ENCODE data around the gene NUP153. TPM values are rescaled to one million over a fixed set of nuclear protein-coding genes. Genes with fewer than 3 reads are reported as not detected.
A peak's percentile ranks its signal among the peaks of the same experiment; 100 is the strongest.
"Not testable (repeated sequence)": the region's sequence is repeated elsewhere in the genome, so short reads cannot be mapped to it uniquely, and the experiment has no call there.

NUP153 gene
- total RNA-seq (2022) (36.3 and 36.4 TPM in 2 replicates), Bru-seq, nascent RNA (percentile 91 among the genes with signal in this experiment), BruChase-seq, experiment 1, labeled RNA remaining after a 6-hour chase (percentile 81 among the genes with signal in this experiment), BruChase-seq, experiment 2, labeled RNA remaining after a 2-hour chase (percentile 89 among the genes with signal in this experiment)
- long read RNA-seq, full-length matches to known transcripts, result 5 of 7 reads
- long read RNA-seq, partial matches to known transcripts, result 1 of 7 reads
- long read RNA-seq, other reads (novel, unspliced or antisense), result 1 of 7 reads

GRCh38 chr6:17706580-17707370, at the start of gene NUP153:
Gene NUP153 (minus strand): TSS chr6:17706925. CDS start chr6:17706387, 538 bp downstream.
- DNase-seq, result peak; percentile 95
- no TSS peak for BruUV-seq (replicated peaks)
- Mint-ChIP-seq H3K4me1 (ENCODE audit: low read depth, unreplicated experiment) (no peaks in the 10 kb centered on the region), H3K36me3 (ENCODE audit: insufficient read depth, unreplicated experiment) (peaks cover 20% of the 10 kb centered on the region), H3K27ac (ENCODE audit: unreplicated experiment) (peak within 1 kb of the TSS; percentile 91), H3K9me3 (ENCODE audit: low read depth, unreplicated experiment) (no peaks in the 10 kb centered on the region), H3K27me3 (ENCODE audit: unreplicated experiment) (no peaks in the 10 kb centered on the region), H3K4me3 (ENCODE audit: low read depth, unreplicated experiment) (peak within 1 kb of the TSS; percentile 73)
- CTCF ChIA-PET, result interaction anchor here (0.6 kb wide), 2 partner anchors 12 to 35 kb away, joined by 3 to 4 read pairs; no protein-coding TSS in a partner anchor
- TF ChIP-seq CTCF (IDR thresholded peaks at IDR 0.05; ENCODE audit: unreplicated experiment), result no peak
- intact Hi-C loops (cut with micrococcal nuclease; ENCODE audit: unreplicated experiment), result no loop called here

GRCh38 chr6:17754254-17754653, 47.5 kb upstream of the NUP153 start:
- no peak for DNase-seq
- Mint-ChIP-seq H3K4me1 (ENCODE audit: low read depth, unreplicated experiment) (no peaks in the 10 kb centered on the region), H3K4me3 (ENCODE audit: low read depth, unreplicated experiment) (no peak overlapping the region), H3K36me3 (ENCODE audit: insufficient read depth, unreplicated experiment) (peaks cover 5% of the 10 kb centered on the region), H3K9me3 (ENCODE audit: low read depth, unreplicated experiment) (no peaks in the 10 kb centered on the region), H3K27ac (ENCODE audit: unreplicated experiment) (no peak overlapping the region), H3K27me3 (ENCODE audit: unreplicated experiment) (no peaks in the 10 kb centered on the region)
- no TSS peak for BruUV-seq (replicated peaks)
- CTCF ChIA-PET, result no interaction called here
- TF ChIP-seq CTCF (IDR thresholded peaks at IDR 0.05; ENCODE audit: unreplicated experiment), result no peak
- intact Hi-C loops (cut with micrococcal nuclease; ENCODE audit: unreplicated experiment), result no loop called here

- BruUV-seq (replicated peaks); H3K4me1 Mint-ChIP-seq (ENCODE audit: low read depth, unreplicated experiment); H3K4me3 Mint-ChIP-seq (ENCODE audit: low read depth, unreplicated experiment); H3K36me3 Mint-ChIP-seq (ENCODE audit: insufficient read depth, unreplicated experiment); H3K27me3 Mint-ChIP-seq (ENCODE audit: unreplicated experiment); intact Hi-C loops (cut with micrococcal nuclease; ENCODE audit: unreplicated experiment); H3K27ac Mint-ChIP-seq (ENCODE audit: unreplicated experiment); H3K9me3 Mint-ChIP-seq (ENCODE audit: low read depth, unreplicated experiment); DNase-seq: not testable (repeated sequence)
- CTCF ChIA-PET, result interaction anchor here (0.7 kb wide), 1 partner anchor 20 kb away, joined by 5 read pairs; no protein-coding TSS in a partner anchor
Observed at GRCh38 chr6:17745324-17745723, 38.6 kb upstream of the NUP153 start.

- H3K4me3 Mint-ChIP-seq (ENCODE audit: low read depth, unreplicated experiment); H3K27me3 Mint-ChIP-seq (ENCODE audit: unreplicated experiment); BruUV-seq (replicated peaks); intact Hi-C loops (cut with micrococcal nuclease; ENCODE audit: unreplicated experiment); H3K27ac Mint-ChIP-seq (ENCODE audit: unreplicated experiment); H3K4me1 Mint-ChIP-seq (ENCODE audit: low read depth, unreplicated experiment); H3K36me3 Mint-ChIP-seq (ENCODE audit: insufficient read depth, unreplicated experiment); DNase-seq; H3K9me3 Mint-ChIP-seq (ENCODE audit: low read depth, unreplicated experiment): not testable (repeated sequence)
- CTCF ChIA-PET, result interaction anchor here (0.7 kb wide), 1 partner anchor 20 kb away, joined by 5 read pairs; no protein-coding TSS in a partner anchor
Observed at GRCh38 chr6:17744757-17745308, 38.1 kb upstream of the NUP153 start.

- Mint-ChIP-seq H3K27ac (ENCODE audit: unreplicated experiment) (no peak overlapping the region), H3K4me1 (ENCODE audit: low read depth, unreplicated experiment) (no peaks in the 10 kb centered on the region), H3K4me3 (ENCODE audit: low read depth, unreplicated experiment) (no peak overlapping the region), H3K27me3 (ENCODE audit: unreplicated experiment) (no peaks in the 10 kb centered on the region), H3K9me3 (ENCODE audit: low read depth, unreplicated experiment) (no peaks in the 10 kb centered on the region), H3K36me3 (ENCODE audit: insufficient read depth, unreplicated experiment) (no peaks in the 10 kb centered on the region)
- intact Hi-C loops (cut with micrococcal nuclease; ENCODE audit: unreplicated experiment), result no loop called here
- no peak for TF ChIP-seq CTCF (IDR thresholded peaks at IDR 0.05; ENCODE audit: unreplicated experiment)
- no peak for DNase-seq
- CTCF ChIA-PET, result interaction anchor here (0.6 kb wide), 1 partner anchor 825 kb away, joined by 3 read pairs; no protein-coding TSS in a partner anchor
- BruUV-seq (replicated peaks), result no TSS peak
Observed at GRCh38 chr6:17744019-17744756, 37.5 kb upstream of the NUP153 start.

Measured in Calu3 (cell line).